Measurements from ENCODE around the gene PPEF2.

DNA sequence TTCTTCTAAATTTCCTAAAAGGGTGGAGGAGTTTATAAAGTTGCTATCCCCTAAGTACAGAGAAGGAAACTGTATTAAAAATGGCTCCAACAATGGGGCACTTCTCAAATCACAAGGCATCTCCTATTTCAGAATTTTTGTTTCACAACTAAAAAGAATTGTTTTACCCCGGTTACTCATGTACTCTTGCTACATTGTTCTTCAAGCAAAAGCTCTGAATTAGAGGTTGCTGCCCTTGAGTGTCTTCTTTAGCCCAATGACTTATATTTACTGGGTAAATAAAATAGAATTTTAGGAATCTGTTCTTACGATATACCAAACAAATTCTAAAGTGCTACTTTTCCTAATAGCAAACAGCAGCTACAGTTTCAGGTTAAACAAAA is 67.5 kb downstream of the PPEF2 start:
- TF ChIP-seq, protein P1, sequence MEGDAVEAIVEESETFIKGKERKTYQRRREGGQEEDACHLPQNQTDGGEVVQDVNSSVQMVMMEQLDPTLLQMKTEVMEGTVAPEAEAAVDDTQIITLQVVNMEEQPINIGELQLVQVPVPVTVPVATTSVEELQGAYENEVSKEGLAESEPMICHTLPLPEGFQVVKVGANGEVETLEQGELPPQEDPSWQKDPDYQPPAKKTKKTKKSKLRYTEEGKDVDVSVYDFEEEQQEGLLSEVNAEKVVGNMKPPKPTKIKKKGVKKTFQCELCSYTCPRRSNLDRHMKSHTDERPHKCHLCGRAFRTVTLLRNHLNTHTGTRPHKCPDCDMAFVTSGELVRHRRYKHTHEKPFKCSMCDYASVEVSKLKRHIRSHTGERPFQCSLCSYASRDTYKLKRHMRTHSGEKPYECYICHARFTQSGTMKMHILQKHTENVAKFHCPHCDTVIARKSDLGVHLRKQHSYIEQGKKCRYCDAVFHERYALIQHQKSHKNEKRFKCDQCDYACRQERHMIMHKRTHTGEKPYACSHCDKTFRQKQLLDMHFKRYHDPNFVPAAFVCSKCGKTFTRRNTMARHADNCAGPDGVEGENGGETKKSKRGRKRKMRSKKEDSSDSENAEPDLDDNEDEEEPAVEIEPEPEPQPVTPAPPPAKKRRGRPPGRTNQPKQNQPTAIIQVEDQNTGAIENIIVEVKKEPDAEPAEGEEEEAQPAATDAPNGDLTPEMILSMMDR (IDR thresholded peaks at IDR 0.05) = no peak
- TF ChIP-seq POLR2A (IDR thresholded peaks at IDR 0.05) = no peak
- TF ChIP-seq POLR2AphosphoS5 (IDR thresholded peaks at IDR 0.05; ENCODE audit: insufficient read depth in 1 of 2, low read depth in 1 of 2) = no peak
